Endothelial cell of umbilical vein (primary cell): Measurements from ENCODE around the gene SPEM2. TPM values are rescaled to one million over a fixed set of nuclear protein-coding genes. Genes with fewer than 3 reads are reported as not detected.

Experiments
- BruUV-seq: library from RNA; stranded (reverse); fragments of 400-500 nt; replicated peaks from 2 replicates; lab custom pipeline; 2021; lab: Mats Ljungman, UMichigan
- CTCF ChIA-PET: fragments of 300-600, 350-600 bp; sonication (Branson Sonifier 250); formaldehyde crosslinking; loops from one replicate; lab custom pipeline; 2021; ENCODE audit warnings: antibody characterized with exemption, inconsistent platforms; lab: Charles Lee
- POLR2A ChIA-PET: fragments of 300-600, 350-600 bp; sonication (Branson Sonifier 250); formaldehyde crosslinking; loops from one replicate; lab custom pipeline; 2021; ENCODE audit warnings: antibody characterized with exemption, inconsistent platforms; lab: Charles Lee
- DNase-seq: peaks from one replicate; pipeline ENCODE4 v3.0.0-alpha.2; 2011; ENCODE audit warnings: low read depth, low spot score
- FAIRE-seq: peaks from 2 replicates; lab custom pipeline; 2011; peaks lifted over from hg19 to GRCh38; lab: Jason Lieb, UNC
- H2AFZ ChIP-seq: 2 replicates; pipeline ENCODE4 v1.6.0; 2012; ENCODE audit warnings: low read depth, low read length, control low read depth, inconsistent platforms
- H3K27ac ChIP-seq: 2 replicates; pipeline ENCODE4 v1.5.1; 2011; ENCODE audit warnings: low read depth, mild to moderate bottlenecking, control low read depth, low read length, moderate library complexity; ENCODE audit not compliant: insufficient read depth
- H3K27me3 ChIP-seq, 2 experiments: 2 replicates each; pipeline versions ENCODE4 v1.6.0 to v1.6.1; 2011; ENCODE audit warnings: low read length in 2 of 2, mixed read lengths in 1 of 2; ENCODE audit not compliant: control insufficient read depth in 2 of 2, insufficient read depth in 2 of 2
- H3K36me3 ChIP-seq, 2 experiments: 2 replicates in 1 of 2; 3 replicates in 1 of 2; pipeline ENCODE4 v1.5.1; 2011; ENCODE audit warnings: low read length in 2 of 2, mild to moderate bottlenecking in 1 of 2, moderate library complexity in 1 of 2; ENCODE audit not compliant: control insufficient read depth in 2 of 2, insufficient read depth in 2 of 2; ENCODE audit errors: extremely low read depth in 1 of 2
- H3K4me1 ChIP-seq: 3 replicates; pipeline ENCODE4 v1.5.1; 2011; ENCODE audit warnings: mild to moderate bottlenecking, low read length; ENCODE audit not compliant: control insufficient read depth, insufficient read depth; ENCODE audit errors: extremely low read depth
- H3K4me2 ChIP-seq: 2 replicates; pipeline ENCODE4 v1.6.1; 2011; ENCODE audit warnings: low read length, control low read depth, mixed read lengths; ENCODE audit not compliant: insufficient read depth
- H3K4me3 ChIP-seq, 3 experiments: fragments of 200-600 bp in 1 of 3; sonication (generic), shearing (Covaris generic) in 1 of 3; replicated peaks in 1 of 3; 2 replicates each; pipeline ENCODE4 v1.5.1; 2011 to 2016; ENCODE audit warnings: control low read depth in 3 of 3, low read length in 3 of 3, mild to moderate bottlenecking in 2 of 3, inconsistent platforms in 1 of 3, low read depth in 1 of 3, moderate library complexity in 1 of 3; ENCODE audit not compliant: insufficient read depth in 1 of 3
- H3K79me2 ChIP-seq: 2 replicates; pipeline ENCODE4 v1.6.0; 2012; ENCODE audit warnings: low read length, inconsistent platforms; ENCODE audit not compliant: control insufficient read depth, insufficient read depth
- H3K9ac ChIP-seq: replicated peaks from 2 replicates; pipeline ENCODE3; 2011; ENCODE audit warnings: low read length, control low read depth; ENCODE audit not compliant: insufficient read depth; ENCODE audit errors: extremely low read depth
- H3K9me1 ChIP-seq: replicated peaks from 3 replicates; pipeline ENCODE4 v1.6.0; 2011; ENCODE audit warnings: mild to moderate bottlenecking, low read length; ENCODE audit not compliant: control insufficient read depth, insufficient read depth; ENCODE audit errors: extremely low read depth
- H3K9me3 ChIP-seq: replicated peaks from 2 replicates; pipeline ENCODE4 v1.5.1; 2012; ENCODE audit warnings: low read length, inconsistent platforms; ENCODE audit not compliant: control insufficient read depth, insufficient read depth
- H4K20me1 ChIP-seq: replicated peaks from 2 replicates; pipeline ENCODE3; 2011; ENCODE audit warnings: mild to moderate bottlenecking, low read length; ENCODE audit not compliant: control insufficient read depth, insufficient read depth; ENCODE audit errors: extremely low read depth
- EZH2 ChIP-seq: IDR thresholded peaks from 2 replicates; pipeline ENCODE4 v1.6.1; 2012; ENCODE audit warnings: borderline replicate concordance, low read depth, mild to moderate bottlenecking, moderate library complexity, low read length, inconsistent platforms; ENCODE audit not compliant: severe bottlenecking
- FOS ChIP-seq: IDR thresholded peaks from 2 replicates; pipeline ENCODE4 v1.6.1; 2011; ENCODE audit warnings: mild to moderate bottlenecking, low read length, moderate library complexity, borderline replicate concordance; ENCODE audit not compliant: insufficient read depth
- GATA2 ChIP-seq: IDR thresholded peaks from 2 replicates; pipeline ENCODE4 v1.7.0; 2011; ENCODE audit warnings: low read depth, mild to moderate bottlenecking, moderate library complexity, mixed read lengths, low read length; ENCODE audit not compliant: insufficient read length, insufficient read depth
- JUN ChIP-seq: IDR thresholded peaks from 2 replicates; pipeline ENCODE4 v1.6.1; 2011; ENCODE audit warnings: borderline replicate concordance, low read depth; ENCODE audit not compliant: insufficient read length, insufficient read depth
- MYC ChIP-seq: IDR thresholded peaks from one replicate; pipeline ENCODE4 v1.6.1; 2011; ENCODE audit warnings: mild to moderate bottlenecking, low read depth, low read length
- POLR2A ChIP-seq: IDR thresholded peaks from 2 replicates; pipeline ENCODE4 v1.6.1; 2012; ENCODE audit warnings: low read depth, mild to moderate bottlenecking, control low read depth, low read length
- POLR2AphosphoS5 ChIP-seq: IDR thresholded peaks from 2 replicates; pipeline ENCODE4 v1.6.1; 2012; ENCODE audit warnings: low read depth, mild to moderate bottlenecking, control low read depth, low read length, moderate library complexity; ENCODE audit not compliant: insufficient read depth
- dilution Hi-C: fragments of 300-500 bp; cut with MboI; formaldehyde crosslinking; loops from one replicate; pipeline ENCODE4 v1.15.0; 2019; ENCODE audit warnings: low sequenced_read_pairs; ENCODE audit not compliant: extremely low pct_ligation_motif_present
- intact Hi-C: fragments of 100-400 bp; cut with micrococcal nuclease; formaldehyde crosslinking; loops from one replicate; pipeline ENCODE4 v1.10.0; 2022
- polyA plus RNA-seq, 4 experiments: library from polyadenylated mRNA; depleted of rRNA in 3 of 4; stranded (reverse) in 3 of 4; unstranded in 1 of 4; fragments of >200 nt; gene quantifications; 2 replicates each; pipeline versions ENCODE4 v1.2.1 to v1.2.3, GENCODE V29; 2011 to 2012; ENCODE audit warnings: missing spikeins in 1 of 4
- total RNA-seq: library from RNA; stranded (reverse); gene quantifications from 2 replicates; pipeline ENCODE4 v1.2.3, GENCODE V29; 2021
- TF ChIP-seq, protein P1 (sequence below): IDR thresholded peaks from 2 replicates; pipeline ENCODE4 v1.6.1; 2011; ENCODE audit not compliant: insufficient read depth, insufficient read length
- TF ChIP-seq, protein P2 (sequence below), 2 donors: IDR thresholded peaks; 1 replicate in 1 of 2; 2 replicates in 1 of 2; pipeline ENCODE4 v1.5.1; 2011; ENCODE audit warnings: low read length in 2 of 2, mild to moderate bottlenecking in 2 of 2, moderate library complexity in 2 of 2, control low read depth in 1 of 2, inconsistent platforms in 1 of 2, low read depth in 1 of 2; ENCODE audit not compliant: insufficient read depth in 1 of 2; ENCODE audit errors: extremely low read depth in 1 of 2

SPEM2 gene
- total and polyA plus RNA-seq, 2 donors (not counting 3 experiments of a cell fraction or from before 2014, with no cell fraction given), result not detected

DNA sequence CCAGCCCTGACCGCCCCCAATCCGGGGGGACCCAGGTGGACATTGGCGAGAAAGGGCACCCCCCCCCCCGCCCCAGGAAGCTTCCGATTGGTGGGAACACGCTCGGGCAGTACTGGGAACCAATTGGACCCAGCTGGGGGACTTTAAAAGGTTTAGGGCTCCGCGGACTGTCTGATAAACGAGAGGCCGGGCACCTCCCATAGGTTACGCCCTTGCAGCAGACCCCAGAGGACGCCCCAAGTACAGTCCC is 21.8 kb upstream of the SPEM2 start:
- H3K4me3 ChIP-seq, result peak overlapping the region; percentile 43 to 61 (median 52)
- dilution Hi-C loops, result no loop called here
- no TSS peak for BruUV-seq
- H3K36me3 ChIP-seq, result peaks cover 0 to under 1% of the 10 kb centered on the region in 2 experiments
- POLR2A ChIA-PET, result interaction anchor here (0.5 to 1.6 kb wide), 16 partner anchors 9 to 340 kb away, joined by 3 to 14 read pairs (median 5); partner anchors contain the start of genes MPDU1, PLSCR3, POLR2A and TMEM102
- no peaks in the 10 kb centered on the region for H4K20me1 ChIP-seq
- no peaks in the 10 kb centered on the region for H3K27me3 ChIP-seq
- TF ChIP-seq, protein P1, sequence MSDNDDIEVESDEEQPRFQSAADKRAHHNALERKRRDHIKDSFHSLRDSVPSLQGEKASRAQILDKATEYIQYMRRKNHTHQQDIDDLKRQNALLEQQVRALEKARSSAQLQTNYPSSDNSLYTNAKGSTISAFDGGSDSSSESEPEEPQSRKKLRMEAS, result no peak
- no peak for TF ChIP-seq GATA2
- no peak for TF ChIP-seq MYC
- TF ChIP-seq FOS, result no peak
- no peak for TF ChIP-seq POLR2AphosphoS5
- TF ChIP-seq EZH2, result no peak
- TF ChIP-seq JUN, result no peak
- no peak for TF ChIP-seq POLR2A
- TF ChIP-seq, protein P2, sequence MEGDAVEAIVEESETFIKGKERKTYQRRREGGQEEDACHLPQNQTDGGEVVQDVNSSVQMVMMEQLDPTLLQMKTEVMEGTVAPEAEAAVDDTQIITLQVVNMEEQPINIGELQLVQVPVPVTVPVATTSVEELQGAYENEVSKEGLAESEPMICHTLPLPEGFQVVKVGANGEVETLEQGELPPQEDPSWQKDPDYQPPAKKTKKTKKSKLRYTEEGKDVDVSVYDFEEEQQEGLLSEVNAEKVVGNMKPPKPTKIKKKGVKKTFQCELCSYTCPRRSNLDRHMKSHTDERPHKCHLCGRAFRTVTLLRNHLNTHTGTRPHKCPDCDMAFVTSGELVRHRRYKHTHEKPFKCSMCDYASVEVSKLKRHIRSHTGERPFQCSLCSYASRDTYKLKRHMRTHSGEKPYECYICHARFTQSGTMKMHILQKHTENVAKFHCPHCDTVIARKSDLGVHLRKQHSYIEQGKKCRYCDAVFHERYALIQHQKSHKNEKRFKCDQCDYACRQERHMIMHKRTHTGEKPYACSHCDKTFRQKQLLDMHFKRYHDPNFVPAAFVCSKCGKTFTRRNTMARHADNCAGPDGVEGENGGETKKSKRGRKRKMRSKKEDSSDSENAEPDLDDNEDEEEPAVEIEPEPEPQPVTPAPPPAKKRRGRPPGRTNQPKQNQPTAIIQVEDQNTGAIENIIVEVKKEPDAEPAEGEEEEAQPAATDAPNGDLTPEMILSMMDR (IDR thresholded peaks at IDR 0.05; ENCODE audit: extremely low read depth in 1 of 2, insufficient read depth in 1 of 2, low read depth in 1 of 2, low read length in 2 of 2), result no peak
- intact Hi-C loops, result no loop called here
- H3K9me1 ChIP-seq, result no peaks in the 10 kb centered on the region
- peaks cover 4% of the 10 kb centered on the region for H3K79me2 ChIP-seq
- peak overlapping the region; percentile 50 for H3K4me2 ChIP-seq
- H3K4me1 ChIP-seq, result peaks cover 12% of the 10 kb centered on the region
- no peaks in the 10 kb centered on the region for H3K9me3 ChIP-seq
- FAIRE-seq (no peak), DNase-seq (no peak)
- CTCF ChIA-PET, result interaction anchor here (0.6 to 2.9 kb wide), 19 partner anchors 10 to 283 kb away, joined by 3 to 40 read pairs (median 4); partner anchors contain the start of genes CHRNB1, PLSCR3, TMEM102 and TMEM95
- H3K9ac ChIP-seq, result peak overlapping the region; percentile 30
- peak overlapping the region; percentile 68 for H2AFZ ChIP-seq
- peak overlapping the region; percentile 21 for H3K27ac ChIP-seq
